Measurements from ENCODE around the gene ZMYM2.

GRCh38 chr13:20093951-20094350 lies 135.4 kb downstream of the ZMYM2 start:
- TF ChIP-seq, protein P1, sequence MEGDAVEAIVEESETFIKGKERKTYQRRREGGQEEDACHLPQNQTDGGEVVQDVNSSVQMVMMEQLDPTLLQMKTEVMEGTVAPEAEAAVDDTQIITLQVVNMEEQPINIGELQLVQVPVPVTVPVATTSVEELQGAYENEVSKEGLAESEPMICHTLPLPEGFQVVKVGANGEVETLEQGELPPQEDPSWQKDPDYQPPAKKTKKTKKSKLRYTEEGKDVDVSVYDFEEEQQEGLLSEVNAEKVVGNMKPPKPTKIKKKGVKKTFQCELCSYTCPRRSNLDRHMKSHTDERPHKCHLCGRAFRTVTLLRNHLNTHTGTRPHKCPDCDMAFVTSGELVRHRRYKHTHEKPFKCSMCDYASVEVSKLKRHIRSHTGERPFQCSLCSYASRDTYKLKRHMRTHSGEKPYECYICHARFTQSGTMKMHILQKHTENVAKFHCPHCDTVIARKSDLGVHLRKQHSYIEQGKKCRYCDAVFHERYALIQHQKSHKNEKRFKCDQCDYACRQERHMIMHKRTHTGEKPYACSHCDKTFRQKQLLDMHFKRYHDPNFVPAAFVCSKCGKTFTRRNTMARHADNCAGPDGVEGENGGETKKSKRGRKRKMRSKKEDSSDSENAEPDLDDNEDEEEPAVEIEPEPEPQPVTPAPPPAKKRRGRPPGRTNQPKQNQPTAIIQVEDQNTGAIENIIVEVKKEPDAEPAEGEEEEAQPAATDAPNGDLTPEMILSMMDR (conservative IDR thresholded peaks at IDR 0.05; ENCODE audit: low read depth in 2 of 2) = no peak
- TF ChIP-seq REST (IDR thresholded peaks at IDR 0.05; ENCODE audit: unreplicated experiment) = no peak

All from GM23338 (cell line).